ENCODE data around the gene OLIG3. TPM values are rescaled to one million over a fixed set of nuclear protein-coding genes. Genes with fewer than 3 reads are reported as not detected.

OLIG3 gene
- total RNA-seq, 3 donors from 2014 or later, result not detected

DNA sequence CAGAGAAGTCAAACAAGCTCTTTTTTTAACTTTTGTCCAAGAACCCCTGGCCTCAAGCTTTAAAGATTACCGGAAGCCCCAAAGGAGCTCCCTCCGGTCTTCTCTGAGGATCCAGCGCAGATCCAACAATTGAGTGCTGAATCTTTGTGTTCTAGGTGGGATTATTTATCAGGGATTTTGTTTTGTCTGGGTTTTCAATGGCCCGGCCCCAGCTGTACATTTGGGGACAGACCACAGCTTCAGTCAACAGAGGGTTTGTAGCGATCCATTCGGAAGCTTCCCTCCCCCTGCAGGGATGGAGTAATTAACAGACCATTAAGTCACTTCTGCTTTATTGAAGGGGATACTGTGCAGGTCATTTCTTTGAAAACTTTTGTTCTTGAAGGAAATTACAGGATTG, 7.8 kb downstream of the OLIG3 start:
- TF ChIP-seq, protein P1, sequence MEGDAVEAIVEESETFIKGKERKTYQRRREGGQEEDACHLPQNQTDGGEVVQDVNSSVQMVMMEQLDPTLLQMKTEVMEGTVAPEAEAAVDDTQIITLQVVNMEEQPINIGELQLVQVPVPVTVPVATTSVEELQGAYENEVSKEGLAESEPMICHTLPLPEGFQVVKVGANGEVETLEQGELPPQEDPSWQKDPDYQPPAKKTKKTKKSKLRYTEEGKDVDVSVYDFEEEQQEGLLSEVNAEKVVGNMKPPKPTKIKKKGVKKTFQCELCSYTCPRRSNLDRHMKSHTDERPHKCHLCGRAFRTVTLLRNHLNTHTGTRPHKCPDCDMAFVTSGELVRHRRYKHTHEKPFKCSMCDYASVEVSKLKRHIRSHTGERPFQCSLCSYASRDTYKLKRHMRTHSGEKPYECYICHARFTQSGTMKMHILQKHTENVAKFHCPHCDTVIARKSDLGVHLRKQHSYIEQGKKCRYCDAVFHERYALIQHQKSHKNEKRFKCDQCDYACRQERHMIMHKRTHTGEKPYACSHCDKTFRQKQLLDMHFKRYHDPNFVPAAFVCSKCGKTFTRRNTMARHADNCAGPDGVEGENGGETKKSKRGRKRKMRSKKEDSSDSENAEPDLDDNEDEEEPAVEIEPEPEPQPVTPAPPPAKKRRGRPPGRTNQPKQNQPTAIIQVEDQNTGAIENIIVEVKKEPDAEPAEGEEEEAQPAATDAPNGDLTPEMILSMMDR (IDR thresholded peaks at IDR 0.05), result no peak
- no peaks in the 10 kb centered on the region for H3K36me3 ChIP-seq (ENCODE audit: low read depth)
- no peak overlapping the region for H3K4me3 ChIP-seq
- H3K4me1 ChIP-seq (ENCODE audit: low read depth), result no peaks in the 10 kb centered on the region
- ATAC-seq (no peak), DNase-seq (no peak)
- H3K9me3 ChIP-seq, result no peaks in the 10 kb centered on the region
- intact Hi-C loops (cut with DNase I, micrococcal nuclease), result no loop called here

DNA sequence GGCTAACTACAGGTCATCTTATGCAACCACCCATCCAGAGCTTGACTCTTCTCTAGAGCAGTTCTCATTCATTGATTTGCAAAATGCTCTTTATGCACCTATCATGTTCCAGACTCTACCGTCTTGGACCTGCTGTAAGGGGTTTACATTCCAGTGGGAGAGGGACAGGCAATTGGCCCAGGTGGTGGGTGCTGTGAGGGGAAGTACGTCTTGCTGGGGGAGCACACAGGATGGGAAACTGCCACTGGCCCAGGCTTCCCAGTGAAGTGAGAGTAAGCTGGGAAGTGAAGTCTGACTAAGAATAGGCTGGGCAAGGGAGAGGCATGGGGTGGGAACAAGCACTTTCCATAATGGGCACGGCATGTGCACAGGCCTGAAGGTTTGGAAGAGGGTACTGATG, 13.8 kb downstream of the OLIG3 start:
- ATAC-seq, result no peak
- intact Hi-C loops (cut with DNase I, micrococcal nuclease), result no loop called here

DNA sequence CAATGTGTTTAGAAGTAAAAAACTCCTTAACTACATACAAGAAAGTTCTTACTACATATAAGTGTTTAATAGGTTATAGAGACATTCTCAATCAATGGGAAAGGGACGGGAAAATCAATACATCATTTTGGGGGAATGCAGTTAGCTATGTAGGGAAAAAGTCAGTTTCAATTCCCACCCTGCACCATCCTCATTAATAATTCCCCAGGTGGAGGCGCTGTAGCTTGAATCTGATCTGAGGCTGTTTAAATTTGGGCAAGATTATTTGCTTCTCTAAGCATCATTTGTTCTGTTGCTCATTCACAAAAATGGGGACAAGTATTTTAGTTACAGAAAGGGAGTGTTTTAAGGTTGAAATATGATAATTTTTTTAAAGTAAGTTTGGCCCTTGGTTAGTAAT, 19.1 kb downstream of the OLIG3 start:
- Histone ChIP-seq H3K36me3 (ENCODE audit: low read depth) (no peaks in the 10 kb centered on the region), H3K4me1 (ENCODE audit: low read depth) (no peaks in the 10 kb centered on the region), H3K4me3 (no peak overlapping the region), H3K9me3 (no peaks in the 10 kb centered on the region)
- DNase-seq (no peak), ATAC-seq (no peak)
- TF ChIP-seq, protein P1 (IDR thresholded peaks at IDR 0.05), result no peak
- intact Hi-C loops (cut with DNase I, micrococcal nuclease), result no loop called here

More for the DNA sequence above, 13.8 kb downstream of the OLIG3 start:
- Histone ChIP-seq H3K36me3 (ENCODE audit: low read depth) (no peaks in the 10 kb centered on the region), H3K4me3 (no peak overlapping the region), H3K9me3 (no peaks in the 10 kb centered on the region), H3K4me1 (ENCODE audit: low read depth) (no peaks in the 10 kb centered on the region)
- TF ChIP-seq, protein P1 (IDR thresholded peaks at IDR 0.05), result no peak
- DNase-seq, result no peak

DNA sequence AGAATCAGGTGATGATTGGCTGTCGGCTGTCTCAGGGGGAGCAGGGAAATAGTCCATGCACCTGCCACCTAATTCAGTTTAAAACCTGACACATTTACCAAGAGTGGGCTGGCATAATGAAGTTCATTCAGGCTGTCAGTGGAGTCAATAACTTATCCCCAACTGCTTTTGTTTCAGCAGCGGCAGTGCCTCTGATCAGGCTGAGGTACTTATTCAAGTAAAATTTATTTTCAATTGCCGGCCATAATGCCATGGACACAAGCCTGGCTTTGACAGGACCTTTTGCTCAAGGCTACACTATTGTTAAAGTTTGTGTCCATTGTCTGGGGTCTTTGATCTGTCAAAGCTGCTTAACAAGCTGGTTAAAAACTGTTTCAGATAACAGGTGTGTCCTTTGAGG, 20.6 kb downstream of the OLIG3 start:
- intact Hi-C loops (cut with DNase I, micrococcal nuclease), result no loop called here
- TF ChIP-seq, protein P1 (IDR thresholded peaks at IDR 0.05), result no peak

DNA sequence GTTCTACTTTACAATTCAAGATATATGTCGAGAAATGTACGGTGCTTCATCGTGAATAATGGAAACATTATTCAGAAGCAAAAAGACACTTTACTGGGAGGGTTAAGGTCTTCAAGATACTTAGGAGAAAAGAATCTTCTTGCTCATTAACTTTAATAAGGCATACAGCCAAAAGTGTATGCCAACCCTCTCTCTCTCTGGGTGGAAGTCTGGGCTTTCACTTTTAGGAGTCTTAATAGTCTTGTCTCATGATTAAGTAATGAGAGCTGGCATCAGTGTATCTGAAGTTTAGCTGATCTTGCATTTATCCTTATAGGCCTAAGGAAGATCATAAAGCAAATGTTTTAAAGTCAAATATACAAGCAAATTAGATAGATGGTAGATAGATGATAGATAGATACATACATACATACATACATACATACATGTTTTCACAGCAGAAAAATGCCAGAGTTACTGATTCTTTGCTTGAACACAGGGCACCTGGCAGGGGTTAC, 21.5 kb downstream of the OLIG3 start:
- intact Hi-C loops (cut with DNase I, micrococcal nuclease), result no loop called here
- no peaks in the 10 kb centered on the region for H3K4me1 ChIP-seq (ENCODE audit: low read depth)
- H3K36me3 ChIP-seq (ENCODE audit: low read depth), result no peaks in the 10 kb centered on the region
- ATAC-seq, result no peak
- TF ChIP-seq, protein P1 (IDR thresholded peaks at IDR 0.05), result no peak
- H3K4me3 ChIP-seq, result no peak overlapping the region
- no peaks in the 10 kb centered on the region for H3K9me3 ChIP-seq
- DNase-seq, result no peak

More for the DNA sequence above, 20.6 kb downstream of the OLIG3 start:
- no peak for ATAC-seq
- no peak for DNase-seq
- no peaks in the 10 kb centered on the region for H3K36me3 ChIP-seq (ENCODE audit: low read depth)
- no peaks in the 10 kb centered on the region for H3K4me1 ChIP-seq (ENCODE audit: low read depth)
- no peaks in the 10 kb centered on the region for H3K9me3 ChIP-seq
- no peak overlapping the region for H3K4me3 ChIP-seq

DNA sequence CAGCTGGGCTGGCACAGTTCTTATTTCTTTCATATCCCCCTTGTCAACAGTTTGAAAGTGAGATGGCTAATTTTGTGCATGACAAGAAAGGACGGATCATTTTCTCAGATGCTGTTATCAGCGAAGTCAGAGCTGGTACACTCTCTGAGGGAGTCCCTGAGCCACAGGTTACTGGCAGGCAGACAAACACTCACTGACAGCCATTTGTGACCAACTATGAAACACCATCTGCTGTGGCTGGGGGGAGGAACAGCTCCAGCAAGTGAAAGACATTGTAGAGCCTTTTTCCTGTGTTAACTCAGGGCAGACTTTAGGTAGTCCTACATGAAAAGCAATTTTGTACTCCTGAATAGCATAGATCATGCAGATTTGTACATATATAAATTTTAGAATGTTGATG, 22.2 kb downstream of the OLIG3 start:
- TF ChIP-seq, protein P1 (IDR thresholded peaks at IDR 0.05), result no peak
- intact Hi-C loops (cut with DNase I, micrococcal nuclease), result no loop called here
- no peak for ATAC-seq

More for the DNA sequence above, 22.2 kb downstream of the OLIG3 start:
- H3K9me3 ChIP-seq, result no peaks in the 10 kb centered on the region
- no peak overlapping the region for H3K4me3 ChIP-seq
- H3K36me3 ChIP-seq (ENCODE audit: low read depth), result no peaks in the 10 kb centered on the region
- DNase-seq, result no peak
- no peaks in the 10 kb centered on the region for H3K4me1 ChIP-seq (ENCODE audit: low read depth)
